Skeletal muscle tissue (tissue), 4 donors: ENCODE data around the gene ZNF33B. TPM values are rescaled to one million over a fixed set of nuclear protein-coding genes. Genes with fewer than 3 reads are reported as not detected.

Source experiments
- H3K27ac ChIP-seq: one replicate; pipeline ENCODE4 v1.7.0; 2013; ENCODE audit warnings: mild to moderate bottlenecking, low read depth, low read length, inconsistent platforms
- H3K27me3 ChIP-seq, 3 donors: one replicate each; pipeline ENCODE4 v1.7.0; 2013; ENCODE audit warnings: low read length in 3 of 3; ENCODE audit not compliant: control insufficient read depth in 3 of 3, insufficient read depth in 3 of 3
- H3K36me3 ChIP-seq, 3 donors: one replicate each; pipeline ENCODE4 v1.7.0; 2013; ENCODE audit warnings: low read length in 3 of 3; ENCODE audit not compliant: control insufficient read depth in 3 of 3, insufficient read depth in 3 of 3
- H3K4me1 ChIP-seq, 3 donors: one replicate each; pipeline ENCODE4 v1.7.0; 2013; ENCODE audit warnings: low read length in 3 of 3, mild to moderate bottlenecking in 3 of 3; ENCODE audit not compliant: control insufficient read depth in 3 of 3, insufficient read depth in 3 of 3
- H3K4me3 ChIP-seq, 3 donors: one replicate each; pipeline ENCODE4 v1.7.0; 2013; ENCODE audit warnings: low read length in 3 of 3
- H3K9ac ChIP-seq, 3 donors: one replicate each; pipeline ENCODE4 v1.7.0; 2013; ENCODE audit warnings: low read length in 3 of 3, mild to moderate bottlenecking in 3 of 3, moderate library complexity in 2 of 3, low read depth in 1 of 3
- H3K9me3 ChIP-seq, 3 donors: one replicate each; pipeline ENCODE4 v1.7.0; 2013; ENCODE audit warnings: low read length in 3 of 3; ENCODE audit not compliant: control insufficient read depth in 3 of 3
- total RNA-seq: library from RNA; depleted of rRNA; stranded (reverse); fragments of >200 nt; gene quantifications from one replicate; pipeline ENCODE4 v1.2.3, GENCODE V29; 2014
- donor health status: Osteomylitis.

Gene ZNF33B
- total RNA-seq, 1 donor from 2014 or later: 8.4 TPM

GRCh38 chr10:42623929-42624328 lies 14.4 kb downstream of the ZNF33B start:
- Histone ChIP-seq H3K9ac (no peak overlapping the region), H3K4me3 (no peak overlapping the region), H3K36me3 (peaks cover 5 to 22% (median 17%) of the 10 kb centered on the region in 3 donors), H3K27ac (no peak overlapping the region), H3K4me1 (no peaks in the 10 kb centered on the region), H3K27me3 (no peaks in the 10 kb centered on the region), H3K9me3 (peaks cover 0 to 2% (median 0%) of the 10 kb centered on the region in 3 donors)

- H3K27me3 ChIP-seq: no peaks in the 10 kb centered on the region
- H3K4me1 ChIP-seq: no peaks in the 10 kb centered on the region
- no peak overlapping the region for H3K27ac ChIP-seq
- no peak overlapping the region for H3K4me3 ChIP-seq
- H3K36me3 ChIP-seq: peaks cover 0 to 13% (median 9%) of the 10 kb centered on the region in 3 donors
- H3K9ac ChIP-seq: no peak overlapping the region
- no peaks in the 10 kb centered on the region for H3K9me3 ChIP-seq
Observed at GRCh38 chr10:42618424-42618823, 19.9 kb downstream of the ZNF33B start.

- Histone ChIP-seq H3K27ac (no peak overlapping the region), H3K4me1 (no peaks in the 10 kb centered on the region), H3K27me3 (no peaks in the 10 kb centered on the region), H3K9ac (no peak overlapping the region), H3K9me3 (no peaks in the 10 kb centered on the region), H3K36me3 (peaks cover 0 to 16% (median 13%) of the 10 kb centered on the region in 3 donors), H3K4me3 (no peak overlapping the region)
Observed at GRCh38 chr10:42615419-42615818, 23.0 kb downstream of the ZNF33B start.

GRCh38 chr10:42609872-42610271 lies 28.5 kb downstream of the ZNF33B start:
- Histone ChIP-seq H3K4me3 (no peak overlapping the region), H3K4me1 (no peaks in the 10 kb centered on the region), H3K27me3 (no peaks in the 10 kb centered on the region), H3K9me3 (no peaks in the 10 kb centered on the region), H3K36me3 (peaks cover 0 to 13% (median 10%) of the 10 kb centered on the region in 3 donors), H3K27ac (no peak overlapping the region), H3K9ac (no peak overlapping the region)

- H3K36me3 ChIP-seq: peaks cover 2 to 19% (median 12%) of the 10 kb centered on the region in 3 donors
- no peak overlapping the region for H3K27ac ChIP-seq
- no peaks in the 10 kb centered on the region for H3K27me3 ChIP-seq
- peaks cover 0 to 10% (median 5%) of the 10 kb centered on the region in 3 donors for H3K9me3 ChIP-seq
- no peak overlapping the region for H3K9ac ChIP-seq
- H3K4me3 ChIP-seq: no peak overlapping the region
- H3K4me1 ChIP-seq: no peaks in the 10 kb centered on the region
Observed at GRCh38 chr10:42598249-42598873, 40.0 kb downstream of the ZNF33B start.

GRCh38 chr10:42596196-42596595 lies 42.2 kb downstream of the ZNF33B start:
- no peaks in the 10 kb centered on the region for H3K27me3 ChIP-seq
- peaks cover 15 to 41% (median 28%) of the 10 kb centered on the region in 3 donors for H3K36me3 ChIP-seq
- H3K9me3 ChIP-seq: peaks cover 0 to 22% (median 5%) of the 10 kb centered on the region in 3 donors
- no peak overlapping the region for H3K9ac ChIP-seq
- H3K27ac ChIP-seq: no peak overlapping the region
- no peak overlapping the region for H3K4me3 ChIP-seq
- no peaks in the 10 kb centered on the region for H3K4me1 ChIP-seq

- no peak overlapping the region for H3K4me3 ChIP-seq
- H3K36me3 ChIP-seq: peaks cover 17 to 42% (median 33%) of the 10 kb centered on the region in 3 donors
Observed at GRCh38 chr10:42594246-42594650, 44.1 kb downstream of the ZNF33B start.

GRCh38 chr10:42593284-42593683 lies 45.1 kb downstream of the ZNF33B start:
- Histone ChIP-seq H3K27ac (no peak overlapping the region), H3K9me3 (peaks cover 0 to 22% (median 5%) of the 10 kb centered on the region in 3 donors), H3K4me3 (peak overlapping the region in 1 of 3 donors; percentile 18), H3K36me3 (peaks cover 21 to 51% (median 37%) of the 10 kb centered on the region in 3 donors), H3K9ac (no peak overlapping the region), H3K27me3 (no peaks in the 10 kb centered on the region), H3K4me1 (no peaks in the 10 kb centered on the region)

More at GRCh38 chr10:42594246-42594650, 44.1 kb downstream of the ZNF33B start:
- Histone ChIP-seq H3K27me3 (no peaks in the 10 kb centered on the region), H3K9me3 (peaks cover 0 to 22% (median 5%) of the 10 kb centered on the region in 3 donors), H3K4me1 (no peaks in the 10 kb centered on the region), H3K27ac (no peak overlapping the region), H3K9ac (no peak overlapping the region)

- Histone ChIP-seq H3K4me1 (no peaks in the 10 kb centered on the region), H3K4me3 (no peak overlapping the region), H3K9me3 (no peaks in the 10 kb centered on the region), H3K9ac (no peak overlapping the region), H3K27me3 (no peaks in the 10 kb centered on the region), H3K27ac (no peak overlapping the region), H3K36me3 (peaks cover 10 to 15% (median 12%) of the 10 kb centered on the region in 3 donors)
Observed at GRCh38 chr10:42583828-42584227, 54.5 kb downstream of the ZNF33B start.

GRCh38 chr10:42578019-42578418 lies 60.4 kb downstream of the ZNF33B start:
- Histone ChIP-seq H3K9me3 (no peaks in the 10 kb centered on the region), H3K27ac (no peak overlapping the region), H3K36me3 (no peaks in the 10 kb centered on the region), H3K4me3 (no peak overlapping the region), H3K27me3 (peaks cover 0 to 4% (median 0%) of the 10 kb centered on the region in 3 donors), H3K9ac (no peak overlapping the region), H3K4me1 (no peaks in the 10 kb centered on the region)
